Medulla oblongata (tissue), 1 donor: ENCODE data around the gene VWA3A.

Source experiments
- DNase-seq: peaks from one replicate; pipeline ENCODE4 v3.0.0-alpha.2; 2015; ENCODE audit errors: extremely low spot score

The VWA3A gene

DNA sequence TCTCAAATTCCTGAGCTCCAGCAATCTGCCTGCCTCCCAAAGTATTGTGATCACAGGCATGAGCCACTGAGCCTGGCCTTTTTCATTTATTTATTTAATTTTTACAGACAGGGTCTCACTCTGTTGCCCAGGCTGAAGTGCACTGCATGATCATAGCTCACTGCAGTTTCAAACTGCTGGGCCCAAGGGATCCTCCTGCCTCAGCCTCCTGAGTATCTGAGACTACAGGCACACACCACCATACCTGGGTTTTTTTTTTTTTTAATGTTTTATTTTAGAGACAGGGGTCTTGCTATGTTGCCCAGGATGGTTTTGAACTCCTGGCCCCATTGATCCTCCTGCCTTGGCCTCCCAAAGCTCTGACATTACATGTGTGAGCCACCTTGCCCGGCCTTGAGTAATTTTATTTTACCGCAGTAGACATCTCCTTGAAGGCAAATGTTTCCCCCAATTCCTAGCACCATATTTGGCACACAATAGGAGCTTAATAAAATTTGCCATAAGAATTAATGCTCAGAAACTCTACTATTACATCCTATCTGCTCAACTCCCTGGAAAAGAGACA, 111.8 kb downstream of the VWA3A start:
- no peak for DNase-seq

GRCh38 chr16:22205577-22206012, 113.3 kb downstream of the VWA3A start:
- DNase-seq: no peak

DNA sequence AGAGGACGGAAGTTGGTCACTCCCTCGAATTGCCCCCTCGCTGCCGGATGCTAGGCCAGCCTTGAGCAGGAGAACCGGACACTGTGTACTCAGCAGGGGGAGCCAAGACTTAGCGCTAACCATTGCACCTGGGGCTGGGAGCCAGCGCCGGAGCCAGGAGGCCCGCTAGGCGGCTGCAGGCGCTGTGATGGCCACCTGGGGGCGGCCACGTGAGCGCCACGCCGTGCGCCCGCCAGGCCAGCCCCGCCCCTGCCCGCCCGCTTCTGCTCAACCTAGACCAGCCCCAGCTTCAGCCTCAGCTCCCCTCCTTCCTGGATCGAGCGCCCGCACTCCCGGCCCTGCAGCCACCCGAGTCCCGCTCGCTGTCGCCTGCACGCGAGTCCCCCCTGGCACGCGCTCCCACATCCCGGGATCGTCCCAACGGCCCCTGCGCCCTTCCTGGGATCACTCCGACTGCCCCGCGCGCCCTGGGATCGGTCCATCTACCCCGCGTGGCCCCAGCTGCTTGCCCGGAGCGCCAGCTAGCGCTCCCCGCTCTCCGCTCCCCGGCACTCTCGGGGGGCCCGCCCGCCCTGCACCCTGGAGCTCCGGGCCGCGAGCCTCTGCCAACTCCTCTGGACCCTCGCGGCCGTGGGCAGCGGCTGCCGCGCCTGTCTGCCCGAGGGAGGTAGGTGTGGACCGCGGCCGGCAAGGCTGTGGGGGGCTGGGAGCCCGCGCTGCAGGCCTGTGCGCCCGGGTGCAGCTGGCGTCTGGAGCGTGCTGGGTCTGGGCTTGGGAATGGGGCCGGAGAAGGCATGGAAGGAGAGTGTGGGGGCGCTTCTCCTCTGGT, 113.9 kb downstream of the VWA3A start, which contains the start of gene EEF2K:
TSS of gene EEF2K (plus strand) at position 266 of the 829 bp plus-strand sequence. CDS start 19,452 bp downstream, outside the sequence.
- peak; percentile 87 for DNase-seq
